H4 (cell line): ENCODE results near the gene STX18. TPM values are rescaled to one million over a fixed set of nuclear protein-coding genes. Genes with fewer than 3 reads are reported as not detected.
"Not testable (repeated sequence)": the region's sequence is repeated elsewhere in the genome, so short reads cannot be mapped to it uniquely, and the experiment has no call there.

Experiments used
- DNase-seq: peaks from one replicate; pipeline ENCODE4 v3.0.0-alpha.2; 2015; ENCODE audit warnings: low spot score
- total RNA-seq: library from RNA; depleted of rRNA; stranded (reverse); fragments of >200 nt; shearing (Covaris generic); gene quantifications from 2 replicates; pipeline ENCODE4 v1.2.3, GENCODE V29; 2014

STX18 gene
- total RNA-seq, 1 experiment from 2014 or later, result 36.2 TPM

DNA sequence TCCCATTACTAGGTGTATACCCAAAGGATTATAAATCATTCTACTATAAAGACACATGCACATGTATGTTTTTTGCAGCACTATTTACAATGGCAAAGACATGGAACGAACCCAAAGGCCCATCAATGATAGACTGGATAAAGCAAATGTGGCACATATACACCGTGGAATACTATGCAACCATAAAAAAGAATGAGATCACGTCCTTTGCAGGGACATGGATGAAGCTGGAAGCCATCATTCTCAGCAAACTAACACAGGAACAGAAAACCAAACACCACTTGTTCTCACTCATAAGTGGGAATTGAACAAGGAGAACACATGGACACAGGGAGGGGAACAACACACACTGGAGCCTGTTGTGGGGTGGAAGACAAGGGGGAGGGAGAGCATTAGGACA, 31.2 kb downstream of the STX18 start:
- not testable (repeated sequence) for DNase-seq

- DNase-seq, result no peak
Measured at GRCh38 chr4:4509521-4509920, 32.3 kb downstream of the STX18 start.

- no peak for DNase-seq
Measured at GRCh38 chr4:4507923-4508322, 33.9 kb downstream of the STX18 start.

DNA sequence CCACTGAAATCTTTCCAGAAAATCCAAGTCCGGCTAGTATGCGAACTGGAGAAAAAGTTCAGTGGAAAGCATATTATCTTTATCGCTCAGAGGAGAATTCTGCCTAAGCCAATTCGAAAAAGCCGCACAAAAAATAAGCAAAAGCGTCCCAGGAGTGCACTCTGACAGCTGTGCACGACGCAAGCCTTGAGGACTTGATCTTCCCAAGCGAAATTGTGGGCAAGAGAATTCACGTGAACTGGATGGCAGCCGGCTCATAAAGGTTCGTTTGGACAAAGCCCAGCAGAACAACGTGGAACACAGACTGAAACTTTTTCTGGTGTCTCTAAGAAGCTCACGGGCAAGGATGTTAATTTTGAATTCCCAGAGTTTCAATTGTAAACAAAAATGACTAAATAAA, 34.4 kb downstream of the STX18 start:
- no peak for DNase-seq

- DNase-seq, result no peak
Measured at GRCh38 chr4:4506961-4507360, 34.9 kb downstream of the STX18 start.

DNA sequence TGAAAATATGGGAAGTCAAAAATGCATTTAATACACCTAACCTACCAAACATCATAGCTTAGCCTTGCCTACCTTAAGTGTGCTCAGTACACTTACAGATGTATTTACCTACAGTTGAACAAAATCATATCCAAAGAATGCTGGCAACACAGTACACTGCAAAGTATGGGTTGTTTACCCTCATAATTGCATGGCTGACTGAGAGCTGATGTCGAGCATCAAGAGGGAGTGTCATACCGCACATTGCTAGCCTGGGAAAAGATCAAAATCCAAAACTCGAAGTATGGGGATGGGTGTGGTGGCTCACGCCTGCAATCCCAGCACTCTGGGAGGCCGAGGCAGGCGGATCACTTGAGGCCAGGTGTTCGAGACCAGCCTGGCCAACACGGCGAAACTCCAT, 36.6 kb downstream of the STX18 start:
- DNase-seq, result not testable (repeated sequence)

DNA sequence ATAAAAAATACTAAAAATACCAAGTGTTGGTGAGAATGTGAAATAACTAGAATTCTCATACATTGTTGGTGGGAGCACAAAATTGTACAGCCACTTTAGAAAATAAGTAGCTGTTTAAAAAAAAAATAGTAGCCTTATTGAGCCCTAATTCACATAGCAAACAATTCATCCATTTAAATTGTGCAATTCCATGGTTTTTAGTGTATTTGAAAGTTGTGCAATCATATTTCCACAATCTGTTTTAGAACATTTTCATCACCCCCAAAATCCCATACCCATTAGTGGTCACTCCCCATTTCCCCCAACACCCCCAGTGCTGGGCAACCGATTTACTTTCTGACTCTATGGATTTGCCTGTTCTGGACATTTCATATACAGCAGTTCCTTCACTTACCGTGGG, 37.1 kb downstream of the STX18 start:
- no peak for DNase-seq

GRCh38 chr4:4502694-4503311, 39.0 kb downstream of the STX18 start:
- DNase-seq, result peak; percentile 74

DNA sequence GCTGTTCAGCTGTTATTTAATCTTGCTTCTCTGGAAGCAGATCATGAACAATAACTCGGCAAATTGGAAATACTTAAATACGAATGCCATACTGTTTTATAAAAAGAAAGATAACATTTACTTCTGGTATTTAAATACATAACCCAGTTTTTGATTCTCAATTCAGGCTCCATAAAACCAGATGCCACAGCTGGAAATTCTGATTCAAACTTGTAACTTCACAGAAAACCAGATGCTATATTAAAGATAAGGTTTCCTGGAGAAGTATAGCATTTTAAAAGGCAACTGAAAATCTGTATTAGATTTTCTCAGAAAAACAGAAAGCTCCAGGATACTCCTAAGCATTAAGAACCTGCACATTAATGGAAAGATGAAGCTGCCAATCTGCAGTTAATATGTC, 40.2 kb downstream of the STX18 start:
- DNase-seq, result no peak

DNA sequence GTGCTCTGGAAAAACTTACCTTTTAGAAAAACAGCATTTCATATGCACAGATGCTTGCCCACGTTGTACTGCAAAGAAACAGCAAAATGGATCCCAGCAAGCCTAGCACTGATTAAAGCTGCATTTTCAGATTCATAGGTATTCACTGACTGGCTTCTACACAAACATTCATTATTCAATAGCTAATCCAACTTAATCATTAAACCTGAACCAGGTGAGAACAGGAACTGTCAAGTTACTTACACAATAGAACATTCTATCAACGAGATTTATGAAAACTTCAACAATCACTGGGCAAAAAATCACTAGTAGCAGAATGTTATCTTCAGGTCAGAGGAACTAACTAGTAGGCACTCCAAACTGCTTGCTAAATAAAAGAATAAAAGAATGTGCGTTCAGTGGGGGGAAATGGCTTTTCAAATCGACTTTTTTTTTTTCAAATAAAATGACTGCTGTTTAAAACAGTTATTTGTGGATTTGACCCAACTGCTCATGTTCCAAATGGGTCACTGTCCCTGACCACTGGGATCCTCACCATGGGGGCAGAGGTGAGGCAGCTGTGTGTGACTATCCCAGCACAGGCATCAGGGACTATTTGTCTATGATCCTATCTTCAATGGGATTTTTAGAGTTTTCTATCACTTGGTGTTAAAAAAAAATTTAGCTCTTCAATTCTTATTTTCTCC, 42.3 kb downstream of the STX18 start:
- DNase-seq, result no peak

DNA sequence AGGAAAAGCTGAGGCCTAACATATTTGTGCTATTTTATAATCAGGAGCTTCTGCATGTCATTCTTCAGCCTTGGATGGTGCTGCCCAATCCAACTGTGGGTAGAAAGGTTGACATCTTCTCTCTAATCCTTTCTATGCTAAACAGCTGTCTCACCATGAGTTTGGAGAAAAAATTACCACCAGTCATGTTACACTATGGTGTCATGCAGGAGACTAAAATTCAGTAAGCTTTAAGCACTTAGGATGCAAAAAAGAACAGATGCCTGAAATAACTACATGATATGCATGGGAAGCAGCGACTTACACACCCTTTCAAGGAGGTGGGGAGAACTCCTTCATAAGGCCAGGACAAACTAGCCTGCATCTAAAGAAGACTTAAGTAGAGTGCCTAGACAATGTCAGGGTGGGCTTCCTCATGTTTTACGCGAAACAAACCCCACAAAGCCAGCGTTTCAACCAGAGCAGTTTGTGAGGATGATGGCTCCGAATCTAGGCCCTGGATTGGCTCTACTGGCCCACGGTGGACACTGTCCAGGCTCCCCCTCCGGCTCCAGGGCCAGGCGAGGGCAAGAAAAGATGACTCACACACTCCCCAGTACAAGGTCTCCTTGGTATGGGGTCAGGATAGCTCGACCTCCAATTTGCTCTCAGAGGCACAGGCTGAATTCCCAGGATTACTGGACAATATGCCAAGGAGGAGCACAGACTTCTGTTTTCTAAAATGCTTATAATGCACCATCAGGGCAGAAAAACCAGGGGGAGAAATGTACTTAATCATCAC, 45.1 kb downstream of the STX18 start:
- DNase-seq, result no peak

- no peak for DNase-seq
Measured at GRCh38 chr4:4494882-4495281, 47.0 kb downstream of the STX18 start.

DNA sequence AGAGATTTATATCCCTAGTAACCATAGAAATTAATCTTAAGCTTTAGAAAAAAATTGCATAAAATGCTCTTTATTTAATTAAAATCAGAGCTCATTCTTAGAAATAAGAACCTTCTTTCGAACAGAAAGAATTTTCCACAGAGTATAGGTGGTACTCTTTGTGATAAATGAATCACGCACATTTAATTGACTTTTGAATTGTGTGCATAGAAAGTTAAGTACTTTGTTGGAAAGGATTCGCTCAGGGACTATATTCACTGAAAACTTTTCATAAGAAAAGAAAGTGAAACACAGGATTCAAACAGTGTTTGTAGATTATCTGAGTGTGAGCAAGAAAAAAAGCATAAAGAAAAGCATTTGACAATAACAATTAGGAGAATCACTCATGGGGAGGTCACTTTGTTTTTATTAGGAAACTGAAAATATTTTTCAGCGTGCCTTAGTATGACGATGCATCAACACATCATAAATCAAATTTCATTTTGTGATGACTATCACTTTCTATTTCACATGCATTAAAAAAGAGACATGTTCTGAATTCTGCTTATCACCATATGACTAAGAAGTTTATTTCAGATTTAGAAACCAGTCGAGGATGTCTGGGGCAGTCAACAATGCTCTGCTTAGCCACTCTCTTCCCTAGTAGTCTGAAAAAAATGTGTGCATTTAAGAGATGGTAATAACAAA, 49.5 kb downstream of the STX18 start:
- DNase-seq, result no peak

GRCh38 chr4:4491396-4491893, 50.4 kb downstream of the STX18 start:
- no peak for DNase-seq

GRCh38 chr4:4490816-4491215, 51.0 kb downstream of the STX18 start:
- DNase-seq, result no peak

GRCh38 chr4:4490041-4490440, 51.8 kb downstream of the STX18 start:
- DNase-seq, result no peak

GRCh38 chr4:4488405-4489404, 53.1 kb downstream of the STX18 start:
- DNase-seq, result peak; percentile 84

- no peak for DNase-seq
Measured at GRCh38 chr4:4486969-4487368, 54.9 kb downstream of the STX18 start.

- DNase-seq, result no peak
Measured at GRCh38 chr4:4485806-4486205, 56.0 kb downstream of the STX18 start.

DNA sequence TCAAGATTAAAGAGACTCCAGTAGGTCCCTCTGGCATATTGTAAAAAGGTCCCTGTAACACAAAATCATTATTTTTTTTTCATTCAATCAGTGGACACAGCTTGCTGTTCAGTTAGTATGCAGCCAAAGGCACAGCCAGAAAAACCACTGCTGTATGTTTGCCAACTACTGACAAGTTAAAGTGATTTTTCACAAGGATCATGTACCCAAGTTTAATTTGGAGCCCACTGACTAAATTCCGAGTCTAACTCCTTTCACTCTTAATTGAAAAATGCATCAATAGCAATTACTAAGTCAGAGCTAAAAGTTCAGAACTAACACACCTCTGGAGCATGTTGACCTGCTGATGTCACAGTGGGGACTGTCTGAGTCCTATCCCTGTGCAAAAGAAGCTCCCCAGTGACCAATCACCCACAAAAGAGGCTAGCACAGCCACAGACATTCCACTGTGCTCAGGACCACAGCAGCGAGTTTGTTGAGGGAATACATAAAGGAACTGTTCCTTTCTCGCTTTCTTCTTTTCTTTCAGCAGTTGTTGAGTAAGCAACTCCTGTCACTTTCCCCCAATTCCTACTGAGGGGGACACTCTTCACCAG, 60.4 kb downstream of the STX18 start:
- no peak for DNase-seq
